ENCODE results near the gene STX8.

DNA sequence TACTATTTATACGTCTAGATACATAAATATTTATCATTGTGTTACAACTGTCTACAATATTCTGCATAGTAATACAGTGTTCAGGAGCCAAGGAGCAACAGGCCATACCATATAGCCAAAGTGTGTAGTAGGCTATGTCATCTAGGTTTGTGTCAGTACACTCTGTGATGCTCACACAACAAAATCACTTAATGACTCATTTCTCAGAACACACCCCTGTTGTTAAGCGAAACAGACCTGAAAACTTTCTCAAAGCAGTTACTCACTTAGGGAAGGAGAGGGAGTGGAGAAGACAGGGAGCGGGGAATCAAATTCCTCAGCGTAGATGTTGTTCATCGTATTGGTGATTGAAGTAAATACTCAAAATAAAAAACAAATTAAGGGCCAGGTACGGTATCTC lies 269.5 kb downstream of the STX8 start:
- TF ChIP-seq, protein P1, sequence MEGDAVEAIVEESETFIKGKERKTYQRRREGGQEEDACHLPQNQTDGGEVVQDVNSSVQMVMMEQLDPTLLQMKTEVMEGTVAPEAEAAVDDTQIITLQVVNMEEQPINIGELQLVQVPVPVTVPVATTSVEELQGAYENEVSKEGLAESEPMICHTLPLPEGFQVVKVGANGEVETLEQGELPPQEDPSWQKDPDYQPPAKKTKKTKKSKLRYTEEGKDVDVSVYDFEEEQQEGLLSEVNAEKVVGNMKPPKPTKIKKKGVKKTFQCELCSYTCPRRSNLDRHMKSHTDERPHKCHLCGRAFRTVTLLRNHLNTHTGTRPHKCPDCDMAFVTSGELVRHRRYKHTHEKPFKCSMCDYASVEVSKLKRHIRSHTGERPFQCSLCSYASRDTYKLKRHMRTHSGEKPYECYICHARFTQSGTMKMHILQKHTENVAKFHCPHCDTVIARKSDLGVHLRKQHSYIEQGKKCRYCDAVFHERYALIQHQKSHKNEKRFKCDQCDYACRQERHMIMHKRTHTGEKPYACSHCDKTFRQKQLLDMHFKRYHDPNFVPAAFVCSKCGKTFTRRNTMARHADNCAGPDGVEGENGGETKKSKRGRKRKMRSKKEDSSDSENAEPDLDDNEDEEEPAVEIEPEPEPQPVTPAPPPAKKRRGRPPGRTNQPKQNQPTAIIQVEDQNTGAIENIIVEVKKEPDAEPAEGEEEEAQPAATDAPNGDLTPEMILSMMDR (IDR thresholded peaks at IDR 0.05) = no peak
- TF ChIP-seq POLR2A (IDR thresholded peaks at IDR 0.05) = no peak
